Neural progenitor cell (in vitro differentiated cells): ENCODE measurements around the gene INPP5F.

Experiments used
- CTCF ChIP-seq: fragments of 200-600 bp; sonication (generic); IDR thresholded peaks from 2 replicates; pipeline ENCODE4 v1.5.1; 2017; ENCODE audit warnings: antibody characterized with exemption, mild to moderate bottlenecking
- EZH2 ChIP-seq: fragments of 200-600 bp; sonication (generic); IDR thresholded peaks from 2 replicates; pipeline ENCODE4 v1.6.1; 2017; ENCODE audit warnings: antibody characterized with exemption, mild to moderate bottlenecking, moderate library complexity
- EZH2phosphoT487 ChIP-seq: fragments of 200-600 bp; sonication (generic); IDR thresholded peaks from 2 replicates; pipeline ENCODE4 v1.6.1; 2017; ENCODE audit warnings: antibody characterized with exemption

GRCh38 chr10:119737823-119738222, 12.0 kb downstream of the INPP5F start:
- TF ChIP-seq CTCF (no peak), EZH2 (no peak), EZH2phosphoT487 (no peak)
